ENCODE data around the gene RBM38. TPM values are rescaled to one million over a fixed set of nuclear protein-coding genes. Genes with fewer than 3 reads are reported as not detected.
A peak's percentile ranks its signal among the peaks of the same experiment; 100 is the strongest.

The RBM38 gene
- total and polyA plus RNA-seq, 2 of the 4 experiments (the other 2 are of a cell fraction) = 5.2 to 11.9 TPM

- Histone ChIP-seq H2AK9ac (replicated peaks; ENCODE audit: low read depth, low read length, poor library complexity) (no peak overlapping the region), H3K4me2 (ENCODE audit: low read depth, low read length) (no peak overlapping the region), H3K9me3 (ENCODE audit: control insufficient read depth, insufficient read depth, low read length) (no peaks in the 10 kb centered on the region), H2BK120ac (ENCODE audit: low read depth, low read length) (no peak overlapping the region), H3K9me1 (ENCODE audit: insufficient read depth, low read length) (no peaks in the 10 kb centered on the region; the same call in 1 of the 2 replicates), H2BK20ac (ENCODE audit: low read depth, low read length) (no peak overlapping the region), H3K23ac (ENCODE audit: low read depth, low read length) (no peak overlapping the region), H4K5ac (ENCODE audit: low read depth, low read length) (no peak overlapping the region), H3K14ac (replicated peaks; ENCODE audit: low read depth, low read length) (no peak overlapping the region), H3K79me1 (ENCODE audit: low read depth in 1 of 2, low read length in 2 of 2) (no peaks in the 10 kb centered on the region), H3K27ac (ENCODE audit: insufficient read depth, low read length) (no peak overlapping the region), H4K8ac (ENCODE audit: low read depth in 2 of 2, low read length in 2 of 2) (no peak overlapping the region), H3K36me3 (ENCODE audit: control insufficient read depth, insufficient read depth, low read length) (peaks cover 10% of the 10 kb centered on the region; the same call in 1 of the 2 replicates), H3K9ac (ENCODE audit: low read depth, low read length) (no peak overlapping the region), H2AFZ (replicated peaks; ENCODE audit: low read length, poor library complexity) (peak overlapping the region; percentile 14), H3K4me3 (ENCODE audit: insufficient read depth, low read depth, low read length) (no peak overlapping the region), H3K18ac (ENCODE audit: low read depth, low read length) (no peak overlapping the region), H4K20me1 (ENCODE audit: insufficient read depth, low read length) (no peaks in the 10 kb centered on the region), H3K4me1 (ENCODE audit: control insufficient read depth, insufficient read depth, low read length) (peaks cover 7% of the 10 kb centered on the region; the same call in 1 of the 2 replicates), H2BK5ac (ENCODE audit: low read depth, low read length, poor library complexity, severe bottlenecking) (no peak overlapping the region), H3K56ac (ENCODE audit: extremely low read depth, insufficient read depth, low read length) (no peak overlapping the region), H3K4ac (ENCODE audit: low read depth, low read length) (no peak overlapping the region), H2AK5ac (ENCODE audit: low read depth, low read length) (no peak overlapping the region), H3K27me3 (ENCODE audit: control insufficient read depth, insufficient read depth, low read length) (no peaks in the 10 kb centered on the region), H2BK15ac (ENCODE audit: low read depth, low read length) (no peak overlapping the region), H4K91ac (ENCODE audit: insufficient read depth, low read depth, low read length) (no peak overlapping the region)
- TF ChIP-seq FOS (IDR thresholded peaks at IDR 0.05; ENCODE audit: low read depth, low read length) (no peak), CHD1 (IDR thresholded peaks at IDR 0.05; ENCODE audit: low read depth, low read length) (no peak), USF2 (IDR thresholded peaks at IDR 0.05; ENCODE audit: low read depth, low read length) (no peak), MAZ (IDR thresholded peaks at IDR 0.05; ENCODE audit: borderline replicate concordance, low read depth, low read length) (no peak)
- dilution Hi-C loops (cut with HindIII; ENCODE audit: low sequenced_read_pairs, unreplicated experiment) = no loop called here
- CTCF ChIA-PET = no interaction called here
- ATAC-seq (ENCODE audit: low read depth) (no peak), DNase-seq (no peak)
- 83% methylated on average over 7 of the region's 31 CpGs; no CpG with 5 or more reads in 1 of the 2 experiments for WGBS, 2 experiments (ENCODE audit: extremely low coverage in 2 of 2, insufficient read length in 1 of 2)
- no TSS peak for BruUV-seq (replicated peaks)
- in situ Hi-C loops (cut with MboI; ENCODE audit: low sequenced_read_pairs) = no loop called here
- POLR2A ChIA-PET (ENCODE audit: unreplicated experiment) = no interaction called here
- intact Hi-C loops (cut with micrococcal nuclease) = no loop called here
These were observed 20.4 kb downstream of the RBM38 start for GRCh38 chr20:57411406-57412283.

All from IMR-90 (cell line).